H1 (cell line): ENCODE measurements around the gene LINC01488. TPM values are rescaled to one million over a fixed set of nuclear protein-coding genes. Genes with fewer than 3 reads are reported as not detected.

Experiments
- polyA plus RNA-seq, 7 experiments: library from polyadenylated mRNA; depleted of rRNA in 3 of 7; stranded (reverse) in 5 of 7; unstranded in 2 of 7; fragments of >200 nt in 5 of 7; fragments of 200-250 nt in 2 of 7; gene quantifications; 1 replicate in 5 of 7; 2 replicates in 1 of 7; 4 replicates in 1 of 7; pipeline versions ENCODE4 v1.2.1 to v1.2.3, GENCODE V29; 2011 to 2013; ENCODE audit warnings: missing spikeins in 2 of 7, mixed read lengths in 2 of 7
- total RNA-seq: library from RNA; stranded (reverse); fragmentation: NEBNext Ultra II Directional; extraction: Animal tissue kit (Norgen Biotek cat#: 25700); gene quantifications from 2 replicates; pipeline ENCODE4 v1.2.1, GENCODE V29; 2021
- TF ChIP-seq, protein P1 (sequence below): fragments of 300-600 bp; sonication (generic); IDR thresholded peaks from 2 replicates; pipeline ENCODE4 v1.7.1; 2012; ENCODE audit warnings: low read length, moderate library complexity, mild to moderate bottlenecking, inconsistent platforms; ENCODE audit not compliant: insufficient replicate concordance

The LINC01488 gene
- total and polyA plus RNA-seq, 2 of the 8 experiments (the other 6 are each of a cell fraction or from before 2014, with no cell fraction given): not detected

DNA sequence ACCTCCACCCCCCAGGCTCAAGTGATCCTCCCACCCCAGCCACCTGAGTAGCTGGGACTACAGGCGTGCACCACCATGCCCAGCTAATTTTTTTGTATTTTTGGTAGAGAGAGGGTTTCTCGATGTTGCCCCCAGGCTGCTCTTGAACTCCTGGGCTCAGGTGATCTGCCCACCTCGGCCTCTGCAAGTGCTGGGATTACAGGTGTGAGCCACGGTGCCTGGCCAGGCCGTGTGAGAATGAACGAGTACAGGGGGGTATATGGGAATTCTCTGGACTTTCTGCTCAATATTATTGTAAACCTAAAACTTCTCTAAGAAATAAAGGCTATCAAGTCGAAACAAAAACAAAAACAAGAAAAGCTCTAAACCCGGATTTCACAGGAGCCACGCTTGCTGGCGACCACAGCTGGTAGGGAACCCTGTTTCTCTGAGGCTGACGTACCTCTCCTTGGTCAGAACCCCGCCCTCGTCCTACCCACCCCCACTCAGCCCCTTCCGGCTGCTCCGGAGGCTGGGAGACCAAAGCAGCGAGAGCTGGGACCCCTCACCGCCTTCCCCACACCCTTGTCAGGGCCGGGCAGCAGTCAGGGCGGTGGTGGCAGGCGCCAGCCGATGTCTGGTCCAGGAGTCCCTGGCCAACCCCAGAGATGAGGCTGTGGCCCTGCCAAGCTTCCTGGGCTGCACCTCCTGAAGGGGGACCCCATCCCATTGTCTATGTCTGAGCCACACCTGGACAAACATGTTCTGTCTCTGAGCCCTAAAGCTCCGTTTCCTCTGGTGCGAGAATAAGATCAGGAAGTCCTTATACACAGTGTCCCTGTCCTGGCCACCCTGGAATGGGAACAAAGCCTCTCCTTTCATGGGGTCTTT, 52.1 kb downstream of the LINC01488 start (continued):
- TF ChIP-seq, protein P1, sequence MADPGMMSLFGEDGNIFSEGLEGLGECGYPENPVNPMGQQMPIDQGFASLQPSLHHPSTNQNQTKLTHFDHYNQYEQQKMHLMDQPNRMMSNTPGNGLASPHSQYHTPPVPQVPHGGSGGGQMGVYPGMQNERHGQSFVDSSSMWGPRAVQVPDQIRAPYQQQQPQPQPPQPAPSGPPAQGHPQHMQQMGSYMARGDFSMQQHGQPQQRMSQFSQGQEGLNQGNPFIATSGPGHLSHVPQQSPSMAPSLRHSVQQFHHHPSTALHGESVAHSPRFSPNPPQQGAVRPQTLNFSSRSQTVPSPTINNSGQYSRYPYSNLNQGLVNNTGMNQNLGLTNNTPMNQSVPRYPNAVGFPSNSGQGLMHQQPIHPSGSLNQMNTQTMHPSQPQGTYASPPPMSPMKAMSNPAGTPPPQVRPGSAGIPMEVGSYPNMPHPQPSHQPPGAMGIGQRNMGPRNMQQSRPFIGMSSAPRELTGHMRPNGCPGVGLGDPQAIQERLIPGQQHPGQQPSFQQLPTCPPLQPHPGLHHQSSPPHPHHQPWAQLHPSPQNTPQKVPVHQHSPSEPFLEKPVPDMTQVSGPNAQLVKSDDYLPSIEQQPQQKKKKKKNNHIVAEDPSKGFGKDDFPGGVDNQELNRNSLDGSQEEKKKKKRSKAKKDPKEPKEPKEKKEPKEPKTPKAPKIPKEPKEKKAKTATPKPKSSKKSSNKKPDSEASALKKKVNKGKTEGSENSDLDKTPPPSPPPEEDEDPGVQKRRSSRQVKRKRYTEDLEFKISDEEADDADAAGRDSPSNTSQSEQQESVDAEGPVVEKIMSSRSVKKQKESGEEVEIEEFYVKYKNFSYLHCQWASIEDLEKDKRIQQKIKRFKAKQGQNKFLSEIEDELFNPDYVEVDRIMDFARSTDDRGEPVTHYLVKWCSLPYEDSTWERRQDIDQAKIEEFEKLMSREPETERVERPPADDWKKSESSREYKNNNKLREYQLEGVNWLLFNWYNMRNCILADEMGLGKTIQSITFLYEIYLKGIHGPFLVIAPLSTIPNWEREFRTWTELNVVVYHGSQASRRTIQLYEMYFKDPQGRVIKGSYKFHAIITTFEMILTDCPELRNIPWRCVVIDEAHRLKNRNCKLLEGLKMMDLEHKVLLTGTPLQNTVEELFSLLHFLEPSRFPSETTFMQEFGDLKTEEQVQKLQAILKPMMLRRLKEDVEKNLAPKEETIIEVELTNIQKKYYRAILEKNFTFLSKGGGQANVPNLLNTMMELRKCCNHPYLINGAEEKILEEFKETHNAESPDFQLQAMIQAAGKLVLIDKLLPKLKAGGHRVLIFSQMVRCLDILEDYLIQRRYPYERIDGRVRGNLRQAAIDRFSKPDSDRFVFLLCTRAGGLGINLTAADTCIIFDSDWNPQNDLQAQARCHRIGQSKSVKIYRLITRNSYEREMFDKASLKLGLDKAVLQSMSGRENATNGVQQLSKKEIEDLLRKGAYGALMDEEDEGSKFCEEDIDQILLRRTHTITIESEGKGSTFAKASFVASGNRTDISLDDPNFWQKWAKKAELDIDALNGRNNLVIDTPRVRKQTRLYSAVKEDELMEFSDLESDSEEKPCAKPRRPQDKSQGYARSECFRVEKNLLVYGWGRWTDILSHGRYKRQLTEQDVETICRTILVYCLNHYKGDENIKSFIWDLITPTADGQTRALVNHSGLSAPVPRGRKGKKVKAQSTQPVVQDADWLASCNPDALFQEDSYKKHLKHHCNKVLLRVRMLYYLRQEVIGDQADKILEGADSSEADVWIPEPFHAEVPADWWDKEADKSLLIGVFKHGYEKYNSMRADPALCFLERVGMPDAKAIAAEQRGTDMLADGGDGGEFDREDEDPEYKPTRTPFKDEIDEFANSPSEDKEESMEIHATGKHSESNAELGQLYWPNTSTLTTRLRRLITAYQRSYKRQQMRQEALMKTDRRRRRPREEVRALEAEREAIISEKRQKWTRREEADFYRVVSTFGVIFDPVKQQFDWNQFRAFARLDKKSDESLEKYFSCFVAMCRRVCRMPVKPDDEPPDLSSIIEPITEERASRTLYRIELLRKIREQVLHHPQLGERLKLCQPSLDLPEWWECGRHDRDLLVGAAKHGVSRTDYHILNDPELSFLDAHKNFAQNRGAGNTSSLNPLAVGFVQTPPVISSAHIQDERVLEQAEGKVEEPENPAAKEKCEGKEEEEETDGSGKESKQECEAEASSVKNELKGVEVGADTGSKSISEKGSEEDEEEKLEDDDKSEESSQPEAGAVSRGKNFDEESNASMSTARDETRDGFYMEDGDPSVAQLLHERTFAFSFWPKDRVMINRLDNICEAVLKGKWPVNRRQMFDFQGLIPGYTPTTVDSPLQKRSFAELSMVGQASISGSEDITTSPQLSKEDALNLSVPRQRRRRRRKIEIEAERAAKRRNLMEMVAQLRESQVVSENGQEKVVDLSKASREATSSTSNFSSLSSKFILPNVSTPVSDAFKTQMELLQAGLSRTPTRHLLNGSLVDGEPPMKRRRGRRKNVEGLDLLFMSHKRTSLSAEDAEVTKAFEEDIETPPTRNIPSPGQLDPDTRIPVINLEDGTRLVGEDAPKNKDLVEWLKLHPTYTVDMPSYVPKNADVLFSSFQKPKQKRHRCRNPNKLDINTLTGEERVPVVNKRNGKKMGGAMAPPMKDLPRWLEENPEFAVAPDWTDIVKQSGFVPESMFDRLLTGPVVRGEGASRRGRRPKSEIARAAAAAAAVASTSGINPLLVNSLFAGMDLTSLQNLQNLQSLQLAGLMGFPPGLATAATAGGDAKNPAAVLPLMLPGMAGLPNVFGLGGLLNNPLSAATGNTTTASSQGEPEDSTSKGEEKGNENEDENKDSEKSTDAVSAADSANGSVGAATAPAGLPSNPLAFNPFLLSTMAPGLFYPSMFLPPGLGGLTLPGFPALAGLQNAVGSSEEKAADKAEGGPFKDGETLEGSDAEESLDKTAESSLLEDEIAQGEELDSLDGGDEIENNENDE: no peak
